Keratinocyte (primary cell): ENCODE measurements around the gene PDE9A. TPM values are rescaled to one million over a fixed set of nuclear protein-coding genes. Genes with fewer than 3 reads are reported as not detected.

Experiments used
- DNase-seq: peaks from one replicate; pipeline ENCODE4 v3.0.0-alpha.2; 2011; ENCODE audit warnings: low read depth, missing footprints, low spot score
- FAIRE-seq: peaks from 2 replicates; lab custom pipeline; 2011; peaks lifted over from hg19 to GRCh38; lab: Jason Lieb, UNC
- H2AFZ ChIP-seq: 2 replicates; pipeline ENCODE4 v1.6.0; 2012; ENCODE audit warnings: low read length, control low read depth, inconsistent platforms; ENCODE audit not compliant: control insufficient read depth
- H3K27ac ChIP-seq: 2 replicates; pipeline ENCODE4 v1.5.1; 2011; ENCODE audit warnings: low read length; ENCODE audit not compliant: control insufficient read depth, insufficient read depth
- H3K27me3 ChIP-seq: 3 replicates; pipeline ENCODE4 v1.6.0; 2011; ENCODE audit warnings: low read length; ENCODE audit not compliant: control insufficient read depth, insufficient read depth; ENCODE audit errors: extremely low read depth
- H3K36me3 ChIP-seq, 2 experiments: 2 replicates in 1 of 2; 3 replicates in 1 of 2; pipeline ENCODE4 v1.5.1; 2011; ENCODE audit warnings: low read length in 2 of 2, mild to moderate bottlenecking in 1 of 2; ENCODE audit not compliant: control insufficient read depth in 2 of 2, insufficient read depth in 2 of 2; ENCODE audit errors: extremely low read depth in 1 of 2
- H3K4me1 ChIP-seq: 3 replicates; pipeline ENCODE4 v1.5.1; 2011; ENCODE audit warnings: low read length; ENCODE audit not compliant: control insufficient read depth, insufficient read depth; ENCODE audit errors: extremely low read depth
- H3K4me2 ChIP-seq: 3 replicates; pipeline ENCODE4 v1.6.0; 2011; ENCODE audit warnings: low read depth, low read length; ENCODE audit not compliant: control insufficient read depth, insufficient read depth; ENCODE audit errors: extremely low read depth
- H3K4me3 ChIP-seq, 3 experiments: fragments of 200-600 bp in 1 of 3; sonication (generic) in 1 of 3; 2 replicates in 2 of 3; 3 replicates in 1 of 3; pipeline ENCODE4 v1.5.1; 2011 to 2016; ENCODE audit warnings: low read length in 3 of 3, mild to moderate bottlenecking in 3 of 3, control low read depth in 2 of 3, inconsistent platforms in 1 of 3, low read depth in 1 of 3, mixed read lengths in 1 of 3, mixed run types in 1 of 3, moderate library complexity in 1 of 3; ENCODE audit not compliant: control insufficient read depth in 2 of 3, insufficient read depth in 2 of 3; ENCODE audit errors: extremely low read depth in 1 of 3
- H3K79me2 ChIP-seq: 2 replicates; pipeline ENCODE4 v1.6.0; 2012; ENCODE audit warnings: low read length; ENCODE audit not compliant: control insufficient read depth, insufficient read depth
- H3K9ac ChIP-seq: 3 replicates; pipeline ENCODE4 v1.6.0; 2011; ENCODE audit warnings: low read length; ENCODE audit not compliant: control insufficient read depth, insufficient read depth; ENCODE audit errors: extremely low read depth
- H3K9me1 ChIP-seq: 3 replicates; pipeline ENCODE4 v1.6.0; 2011; ENCODE audit warnings: low read length; ENCODE audit not compliant: control insufficient read depth, insufficient read depth; ENCODE audit errors: extremely low read depth
- H3K9me3 ChIP-seq: 2 replicates; pipeline ENCODE4 v1.5.1; 2012; ENCODE audit warnings: low read depth, low read length; ENCODE audit not compliant: control insufficient read depth
- H4K20me1 ChIP-seq: 3 replicates; pipeline ENCODE4 v1.6.0; 2011; ENCODE audit warnings: low read length; ENCODE audit not compliant: control insufficient read depth, insufficient read depth; ENCODE audit errors: extremely low read depth
- CTCF ChIP-seq, 3 experiments: IDR thresholded peaks in 1 of 3; conservative IDR thresholded peaks in 1 of 3; optimal IDR thresholded peaks in 1 of 3; 2 replicates in 2 of 3; 3 replicates in 1 of 3; pipeline versions ENCODE3 to v1.5.1; 2011; ENCODE audit warnings: low read length in 3 of 3, mild to moderate bottlenecking in 3 of 3, moderate library complexity in 2 of 3, control low read depth in 1 of 3, inconsistent platforms in 1 of 3; ENCODE audit not compliant: insufficient read depth in 2 of 3; ENCODE audit errors: extremely low read depth in 1 of 3
- EZH2 ChIP-seq: IDR thresholded peaks from one replicate; pipeline ENCODE4 v1.6.1; 2012; ENCODE audit warnings: inconsistent platforms, mild to moderate bottlenecking, low read length, moderate library complexity
- dilution Hi-C: fragments of 300-500 bp; cut with MboI; formaldehyde crosslinking; loops from one replicate; pipeline ENCODE4 v1.7.0; 2020; ENCODE audit warnings: low sequenced_read_pairs; ENCODE audit not compliant: extremely low pct_ligation_motif_present
- polyA plus RNA-seq, 5 experiments: library from polyadenylated mRNA; depleted of rRNA in 3 of 5; stranded (reverse) in 3 of 5; stranded (forward) in 1 of 5; unstranded in 1 of 5; fragments of >200 nt; gene quantifications; 1 replicate in 1 of 5; 2 replicates in 3 of 5; 3 replicates in 1 of 5; pipeline versions ENCODE4 v1.2.1 to v1.2.3, GENCODE V29; 2011 to 2012; ENCODE audit warnings: missing spikeins in 2 of 5, low read depth in 1 of 5, low replicate concordance in 1 of 5

PDE9A gene
- polyA plus RNA-seq, 1 donor (not counting 4 experiments of a cell fraction or from before 2014, with no cell fraction given) = 0.13 TPM

- Histone ChIP-seq H3K9ac (no peak overlapping the region), H3K36me3 (no peaks in the 10 kb centered on the region), H3K27ac (no peak overlapping the region), H3K9me3 (no peaks in the 10 kb centered on the region), H3K27me3 (peaks cover 32% of the 10 kb centered on the region), H3K79me2 (no peaks in the 10 kb centered on the region), H3K4me3 (no peak overlapping the region), H3K9me1 (no peaks in the 10 kb centered on the region), H2AFZ (no peak overlapping the region), H3K4me1 (no peaks in the 10 kb centered on the region), H4K20me1 (no peaks in the 10 kb centered on the region), H3K4me2 (no peak overlapping the region)
- DNase-seq (no peak), FAIRE-seq (no peak)
- dilution Hi-C loops = no loop called here
- TF ChIP-seq EZH2 = no peak
- no peak for TF ChIP-seq CTCF (optimal IDR thresholded peaks at IDR 0.05 in 1 of 3, IDR thresholded peaks at IDR 0.05 in 1 of 3, conservative IDR thresholded peaks at IDR 0.05 in 1 of 3; ENCODE audit: extremely low read depth in 1 of 3, insufficient read depth in 2 of 3, low read length in 3 of 3)
Measured at GRCh38 chr21:42759594-42759927, 106.1 kb downstream of the PDE9A start.

GRCh38 chr21:42760361-42760950 is 107.0 kb downstream of the PDE9A start:
- TF ChIP-seq CTCF (optimal IDR thresholded peaks at IDR 0.05 in 1 of 3, IDR thresholded peaks at IDR 0.05 in 1 of 3, conservative IDR thresholded peaks at IDR 0.05 in 1 of 3; ENCODE audit: extremely low read depth in 1 of 3, insufficient read depth in 2 of 3, low read length in 3 of 3) (no peak), EZH2 (no peak)
- no peaks in the 10 kb centered on the region for H4K20me1 ChIP-seq
- no peak for DNase-seq
- H3K4me2 ChIP-seq = no peak overlapping the region
- no peak for FAIRE-seq
- H3K36me3 ChIP-seq = no peaks in the 10 kb centered on the region
- H3K4me3 ChIP-seq = no peak overlapping the region
- H3K9me3 ChIP-seq = no peaks in the 10 kb centered on the region
- no peaks in the 10 kb centered on the region for H3K79me2 ChIP-seq
- H2AFZ ChIP-seq = no peak overlapping the region
- H3K27me3 ChIP-seq = peaks cover 26% of the 10 kb centered on the region
- H3K9ac ChIP-seq = no peak overlapping the region
- no peak overlapping the region for H3K27ac ChIP-seq
- no peaks in the 10 kb centered on the region for H3K9me1 ChIP-seq
- no peaks in the 10 kb centered on the region for H3K4me1 ChIP-seq
- dilution Hi-C loops = no loop called here
